Endodermal cell (in vitro differentiated cells): ENCODE measurements around the gene NT5C3B. TPM values are rescaled to one million over a fixed set of nuclear protein-coding genes. Genes with fewer than 3 reads are reported as not detected.
A peak's percentile ranks its signal among the peaks of the same experiment; 100 is the strongest.

Experiments used
- DNase-seq: peaks from one replicate; pipeline ENCODE4 v3.0.0-alpha.2; 2017
- H3K27ac ChIP-seq: 2 replicates; pipeline ENCODE4 v1.5.1; 2013; ENCODE audit warnings: mild to moderate bottlenecking, low read depth, low read length, moderate library complexity
- H3K27me3 ChIP-seq: 2 replicates; pipeline ENCODE4 v1.6.1; 2013; ENCODE audit warnings: mild to moderate bottlenecking, low read length, moderate library complexity; ENCODE audit not compliant: insufficient read depth, control insufficient read depth, poor library complexity, severe bottlenecking
- H3K36me3 ChIP-seq: 2 replicates; pipeline ENCODE4 v1.7.0; 2013; ENCODE audit warnings: mild to moderate bottlenecking, low read length, moderate library complexity; ENCODE audit not compliant: control insufficient read depth, insufficient read depth
- H3K4me1 ChIP-seq: one replicate; pipeline ENCODE4 v1.7.0; 2013; ENCODE audit warnings: low read length; ENCODE audit not compliant: control insufficient read depth, insufficient read depth
- H3K4me3 ChIP-seq: 2 replicates; pipeline ENCODE4 v1.5.1; 2013; ENCODE audit warnings: mild to moderate bottlenecking, low read length, moderate library complexity
- H3K9ac ChIP-seq: 2 replicates; pipeline ENCODE4 v1.6.1; 2013; ENCODE audit warnings: mild to moderate bottlenecking, low read length, moderate library complexity; ENCODE audit not compliant: poor library complexity, severe bottlenecking; ENCODE audit errors: extremely low read depth
- H3K9me3 ChIP-seq: 2 replicates; pipeline ENCODE4 v1.6.1; 2013; ENCODE audit warnings: mild to moderate bottlenecking, low read length, moderate library complexity; ENCODE audit not compliant: control insufficient read depth
- H3K27ac Mint-ChIP-seq: 2 replicates; pipeline ENCODE4 v1.8.0; 2020; ENCODE audit warnings: mixed read lengths
- H3K27me3 Mint-ChIP-seq: 2 replicates; pipeline ENCODE4 v1.8.0; 2021; ENCODE audit warnings: mild to moderate bottlenecking, mixed read lengths; ENCODE audit not compliant: insufficient read depth
- H3K36me3 Mint-ChIP-seq: 2 replicates; pipeline ENCODE4 v1.8.0; 2020; ENCODE audit warnings: low read depth, mixed read lengths
- H3K4me1 Mint-ChIP-seq: 2 replicates; pipeline ENCODE4 v1.8.0; 2020; ENCODE audit warnings: mixed read lengths
- H3K4me3 Mint-ChIP-seq: 2 replicates; pipeline ENCODE4 v1.8.0; 2020; ENCODE audit warnings: mild to moderate bottlenecking, moderate library complexity, mixed read lengths
- H3K9me3 Mint-ChIP-seq: 2 replicates; pipeline ENCODE4 v1.8.0; 2020; ENCODE audit warnings: mild to moderate bottlenecking, mixed read lengths
- whole genome bisulfite sequencing, 2 experiments: methylation state at CpG; one replicate each; pipeline versions ENCODE4 v1.1.5 to v1.1.7; 2013; ENCODE audit warnings: missing lambda C conversion rate in 2 of 2, mixed read lengths in 1 of 2; ENCODE audit not compliant: insufficient coverage in 1 of 2, insufficient read length in 1 of 2; 5-methylcytosine and 5-hydroxymethylcytosine counted together
- total RNA-seq, 2 donors: library from RNA; stranded (reverse); fragmentation: NEBNext Ultra II Directional in 1 of 2; extraction: Animal tissue kit (Norgen Biotek cat#: 25700) in 1 of 2; gene quantifications; 2 replicates in 1 of 2; 3 replicates in 1 of 2; pipeline ENCODE4 v1.2.1, GENCODE V29; 2021
- TF ChIP-seq, protein P1 (sequence below): fragments of 200-600 bp; sonication (generic); conservative IDR thresholded peaks from 2 replicates; pipeline ENCODE4 v1.5.0; 2021; ENCODE audit warnings: antibody characterized with exemption, mild to moderate bottlenecking

The NT5C3B gene
- total RNA-seq, 2 donors from 2014 or later: 65.2 to 79.5 TPM

DNA sequence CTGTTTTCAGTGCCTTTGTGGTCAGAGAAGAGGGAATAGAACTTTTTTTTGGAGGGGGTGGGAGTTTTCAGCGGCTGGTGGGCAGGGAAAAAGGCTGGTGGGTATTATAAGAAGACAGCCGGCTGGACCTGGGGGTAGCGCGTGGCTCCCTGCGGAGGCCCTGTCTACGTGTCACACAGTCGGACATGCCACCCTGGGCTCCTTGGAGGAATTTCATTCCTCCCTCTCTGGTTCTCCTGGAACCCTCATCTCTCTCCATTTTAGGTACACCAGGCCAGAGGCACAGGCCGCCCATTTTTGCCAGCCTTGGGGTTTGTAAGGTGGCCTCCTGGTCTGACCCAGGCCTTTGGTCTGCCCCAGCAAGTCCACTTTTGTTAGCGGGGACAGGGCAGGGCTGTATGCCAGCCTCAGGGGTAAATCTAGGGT, 22.3 kb downstream of the NT5C3B start:
- Histone ChIP-seq H3K27ac (no peak overlapping the region), H3K9ac (peak overlapping the region; percentile 62)
- no peak for DNase-seq

DNA sequence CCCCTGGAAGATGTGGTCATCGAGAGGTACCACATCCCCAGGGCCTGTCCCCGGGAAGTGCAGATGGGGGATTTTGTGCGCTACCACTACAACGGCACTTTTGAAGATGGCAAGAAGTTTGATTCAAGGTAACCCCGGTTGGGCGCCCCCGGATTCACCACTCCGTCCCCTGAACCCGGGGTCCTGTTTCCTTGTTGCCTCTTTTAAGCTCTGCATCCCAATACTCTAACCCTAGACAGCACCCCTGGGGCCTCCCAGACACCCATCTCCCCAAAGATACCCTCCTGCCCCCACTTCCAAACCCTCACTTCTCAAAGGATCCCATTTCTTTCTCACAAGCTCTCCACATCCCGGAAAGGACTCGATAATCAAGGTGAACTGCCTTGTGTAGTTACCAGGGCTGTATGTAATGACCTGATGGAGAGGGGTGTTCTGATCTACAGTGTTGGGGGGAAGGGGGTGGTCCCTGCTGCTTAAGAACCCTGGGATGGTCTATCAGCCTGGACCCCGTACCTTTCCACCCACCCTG, 22.8 kb downstream of the NT5C3B start:
- Mint-ChIP-seq H3K4me1 (peaks cover 13% of the 10 kb centered on the region), H3K4me3 (peak overlapping the region; percentile 79), H3K27me3 (peaks cover 12% of the 10 kb centered on the region), H3K27ac (peak overlapping the region; percentile 41), H3K9me3 (no peaks in the 10 kb centered on the region), H3K36me3 (peaks cover 12% of the 10 kb centered on the region)
- peak overlapping the region; percentile 87 for H3K4me3 ChIP-seq
- peaks cover 14% of the 10 kb centered on the region for H3K36me3 ChIP-seq
- 0 to 4% methylated on average over 8 to 12 of the region's 12 CpGs for whole genome bisulfite sequencing, 2 experiments
- H3K27ac ChIP-seq: peak overlapping the region; percentile 83
- no peaks in the 10 kb centered on the region for H3K9me3 ChIP-seq
- DNase-seq: no peak
- H3K4me1 ChIP-seq: no peaks in the 10 kb centered on the region
- peak overlapping the region; percentile 62 for H3K9ac ChIP-seq
- TF ChIP-seq, protein P1, sequence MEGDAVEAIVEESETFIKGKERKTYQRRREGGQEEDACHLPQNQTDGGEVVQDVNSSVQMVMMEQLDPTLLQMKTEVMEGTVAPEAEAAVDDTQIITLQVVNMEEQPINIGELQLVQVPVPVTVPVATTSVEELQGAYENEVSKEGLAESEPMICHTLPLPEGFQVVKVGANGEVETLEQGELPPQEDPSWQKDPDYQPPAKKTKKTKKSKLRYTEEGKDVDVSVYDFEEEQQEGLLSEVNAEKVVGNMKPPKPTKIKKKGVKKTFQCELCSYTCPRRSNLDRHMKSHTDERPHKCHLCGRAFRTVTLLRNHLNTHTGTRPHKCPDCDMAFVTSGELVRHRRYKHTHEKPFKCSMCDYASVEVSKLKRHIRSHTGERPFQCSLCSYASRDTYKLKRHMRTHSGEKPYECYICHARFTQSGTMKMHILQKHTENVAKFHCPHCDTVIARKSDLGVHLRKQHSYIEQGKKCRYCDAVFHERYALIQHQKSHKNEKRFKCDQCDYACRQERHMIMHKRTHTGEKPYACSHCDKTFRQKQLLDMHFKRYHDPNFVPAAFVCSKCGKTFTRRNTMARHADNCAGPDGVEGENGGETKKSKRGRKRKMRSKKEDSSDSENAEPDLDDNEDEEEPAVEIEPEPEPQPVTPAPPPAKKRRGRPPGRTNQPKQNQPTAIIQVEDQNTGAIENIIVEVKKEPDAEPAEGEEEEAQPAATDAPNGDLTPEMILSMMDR: no peak
- H3K27me3 ChIP-seq: no peaks in the 10 kb centered on the region

More for the DNA sequence above, 22.3 kb downstream of the NT5C3B start:
- H3K9me3 ChIP-seq: no peaks in the 10 kb centered on the region
- Mint-ChIP-seq H3K27me3 (peaks cover 12% of the 10 kb centered on the region), H3K4me3 (peak overlapping the region; percentile 79), H3K4me1 (peaks cover 13% of the 10 kb centered on the region), H3K36me3 (peaks cover 15% of the 10 kb centered on the region), H3K27ac (peak overlapping the region; percentile 41), H3K9me3 (no peaks in the 10 kb centered on the region)
- 20 to 30% methylated on average over 3 to 9 of the region's 9 CpGs for WGBS, 2 experiments
- no peaks in the 10 kb centered on the region for H3K27me3 ChIP-seq
- TF ChIP-seq, protein P1: no peak
- H3K4me1 ChIP-seq: no peaks in the 10 kb centered on the region
- peak overlapping the region; percentile 87 for H3K4me3 ChIP-seq
- H3K36me3 ChIP-seq: peaks cover 16% of the 10 kb centered on the region

DNA sequence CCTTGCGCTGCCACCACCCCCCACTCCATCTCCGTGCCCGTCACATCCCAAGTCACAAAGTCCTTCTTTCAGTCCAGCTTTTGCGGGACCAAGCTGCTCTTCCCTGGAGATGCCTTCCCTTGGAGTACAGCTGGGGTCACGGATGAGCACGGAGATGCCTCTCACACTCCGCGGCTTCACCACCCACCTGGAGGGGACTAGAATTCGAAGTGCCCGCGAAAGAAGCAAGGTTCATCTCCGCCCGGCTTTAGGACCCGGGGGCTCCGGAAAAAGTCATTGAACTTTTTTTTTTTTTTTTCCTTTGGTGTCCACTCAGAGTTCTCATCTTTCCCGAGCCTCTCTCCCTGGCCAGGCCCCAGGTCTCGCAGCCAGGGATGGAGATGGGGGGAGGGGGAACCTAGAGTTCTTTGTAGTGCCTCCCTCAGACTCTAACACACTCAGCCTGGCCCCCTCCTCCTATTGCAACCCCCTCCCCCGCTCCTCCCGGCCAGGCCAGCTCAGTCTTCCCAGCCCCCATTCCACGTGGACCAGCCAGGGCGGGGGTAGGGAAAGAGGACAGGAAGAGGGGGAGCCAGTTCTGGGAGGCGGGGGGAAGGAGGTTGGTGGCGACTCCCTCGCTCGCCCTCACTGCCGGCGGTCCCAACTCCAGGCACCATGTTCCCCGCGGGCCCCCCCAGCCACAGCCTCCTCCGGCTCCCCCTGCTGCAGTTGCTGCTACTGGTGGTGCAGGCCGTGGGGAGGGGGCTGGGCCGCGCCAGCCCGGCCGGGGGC, 23.5 kb downstream of the NT5C3B start, which contains the start of gene FKBP10:
Gene FKBP10 (plus strand): TSS at position 624 of the 771 bp plus-strand sequence. CDS start 31 bp downstream, at position 655.
- Histone ChIP-seq H3K9ac (peak within 1 kb of the TSS; percentile 62), H3K36me3 (peaks cover 8% of the 10 kb centered on the region), H3K4me1 (no peaks in the 10 kb centered on the region), H3K27me3 (no peaks in the 10 kb centered on the region), H3K4me3 (peak within 1 kb of the TSS; percentile 87), H3K27ac (peak within 1 kb of the TSS; percentile 83), H3K9me3 (no peaks in the 10 kb centered on the region)
- H3K27ac Mint-ChIP-seq: peak within 1 kb of the TSS; percentile 88
- 0% methylated on average over 11 to 32 of the region's 35 CpGs for WGBS, 2 experiments
- H3K27me3 Mint-ChIP-seq: peaks cover 12% of the 10 kb centered on the region
- peaks cover 13% of the 10 kb centered on the region for H3K4me1 Mint-ChIP-seq
- TF ChIP-seq, protein P1: no peak
- peak within 1 kb of the TSS; percentile 79 for H3K4me3 Mint-ChIP-seq
- peaks cover 10% of the 10 kb centered on the region for H3K36me3 Mint-ChIP-seq
- DNase-seq: peak; percentile 96
- H3K9me3 Mint-ChIP-seq: no peaks in the 10 kb centered on the region
